Stimulated activated CD8-positive, alpha-beta memory T cell treated with anti-CD3 and anti-CD28 coated beads, Interleukin-2, amount 100 ng/mL, for 48 hours (primary cell): ENCODE data around the gene IMMP2L.
A peak's percentile ranks its signal among the peaks of the same experiment; 100 is the strongest.
"Not testable (repeated sequence)": the region's sequence is repeated elsewhere in the genome, so short reads cannot be mapped to it uniquely, and the experiment has no call there.

Experiments
- DNase-seq, 2 donors: peaks; one replicate each; pipeline ENCODE4 v3.0.0-alpha.2; 2020; ENCODE audit warnings: low read depth in 2 of 2

The IMMP2L gene

GRCh38 chr7:111561904-111562732, at the start of gene IMMP2L:
Gene IMMP2L (minus strand): TSS chr7:111562492.
- peak; percentile 85 to 88 for DNase-seq

- not testable (repeated sequence) for DNase-seq
Measured at GRCh38 chr7:111609483-111610254, 47.4 kb upstream of the IMMP2L start.

GRCh38 chr7:111607621-111608020, 45.3 kb upstream of the IMMP2L start:
- no peak for DNase-seq

- no peak for DNase-seq
Measured at GRCh38 chr7:111605246-111605645, 43.0 kb upstream of the IMMP2L start.

- no peak for DNase-seq
Measured at GRCh38 chr7:111600091-111600490, 37.8 kb upstream of the IMMP2L start.

GRCh38 chr7:111595780-111596179, 33.5 kb upstream of the IMMP2L start:
- DNase-seq, result no peak

- DNase-seq, result no peak
Measured at GRCh38 chr7:111594602-111595001, 32.3 kb upstream of the IMMP2L start.

- DNase-seq, result no peak
Measured at GRCh38 chr7:111593343-111593742, 31.1 kb upstream of the IMMP2L start.

GRCh38 chr7:111588065-111588433, 25.8 kb upstream of the IMMP2L start:
- no peak for DNase-seq

GRCh38 chr7:111587410-111588064, 25.2 kb upstream of the IMMP2L start:
- DNase-seq, result no peak

- DNase-seq, result no peak
Measured at GRCh38 chr7:111586711-111587409, 24.6 kb upstream of the IMMP2L start.

GRCh38 chr7:111581784-111582488, 19.6 kb upstream of the IMMP2L start:
- not testable (repeated sequence) for DNase-seq

GRCh38 chr7:111581207-111581606, 18.9 kb upstream of the IMMP2L start:
- not testable (repeated sequence) for DNase-seq

- no peak for DNase-seq
Measured at GRCh38 chr7:111578754-111579153, 16.5 kb upstream of the IMMP2L start.

GRCh38 chr7:111571720-111572119, 9.4 kb upstream of the IMMP2L start:
- no peak for DNase-seq

- no peak for DNase-seq
Measured at GRCh38 chr7:111568870-111569462, 6.7 kb upstream of the IMMP2L start.

- no peak for DNase-seq
Measured at GRCh38 chr7:111568419-111568818, 6.1 kb upstream of the IMMP2L start.

GRCh38 chr7:111564078-111564477, 1.8 kb upstream of the IMMP2L start:
- no peak for DNase-seq

GRCh38 chr7:111561654-111561903, 713 bp downstream of the IMMP2L start:
- DNase-seq, result no peak

- no peak for DNase-seq
Measured at GRCh38 chr7:111560773-111561653, 1.3 kb downstream of the IMMP2L start.
